HG03064 (cell line): Measurements from ENCODE around the gene TOP1.

Source experiments
- ATAC-seq: cut with Tn5 transposase; IDR thresholded peaks from one replicate; pipeline ENCODE4 v1.9.1; 2021; ENCODE audit warnings: low read depth; ENCODE audit not compliant: unreplicated experiment

The TOP1 gene

DNA sequence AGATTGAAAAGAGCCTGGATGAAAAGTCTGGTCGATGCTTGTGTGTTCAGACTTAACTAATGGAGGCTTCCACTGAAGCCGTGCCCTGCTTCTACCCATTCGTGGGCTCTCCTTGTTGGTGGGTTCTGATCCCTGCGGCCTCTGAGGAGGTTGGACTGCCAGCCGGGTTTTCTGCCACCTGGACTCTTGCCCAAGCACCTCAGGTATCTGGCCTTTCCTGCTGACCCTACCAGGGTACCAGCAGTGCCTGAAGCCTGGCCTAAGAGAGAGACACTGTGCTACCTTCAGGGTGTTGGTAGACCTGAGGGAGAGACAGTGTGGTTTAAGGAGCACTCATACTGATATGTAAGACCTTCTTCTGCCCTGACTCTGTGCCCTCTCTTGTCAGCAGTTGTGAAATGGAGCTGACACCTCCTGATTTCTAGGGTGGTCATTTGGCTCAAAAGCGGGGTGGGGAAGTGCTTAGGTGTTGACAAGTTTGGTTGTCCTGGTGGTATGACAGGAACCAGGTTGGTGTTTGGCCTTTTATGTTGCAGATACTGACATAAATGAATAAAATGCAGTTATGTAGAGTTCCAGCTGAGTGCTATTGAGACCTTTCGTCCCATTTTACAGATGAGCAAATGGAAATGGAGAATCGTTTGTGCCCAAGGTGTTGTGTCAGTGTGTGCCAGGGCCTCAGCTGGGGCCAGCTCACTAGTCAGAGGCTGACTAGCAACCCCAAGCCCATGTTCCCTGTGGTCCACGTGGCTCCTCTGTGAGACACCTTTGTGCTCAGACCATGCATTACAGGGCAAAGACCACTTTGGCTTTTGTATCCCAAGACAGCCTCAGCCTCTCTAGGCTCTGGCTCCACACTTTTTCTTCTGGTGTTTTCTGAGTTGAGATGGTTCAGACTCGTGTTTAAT lies 111.9 kb downstream of the TOP1 start:
- no peak for ATAC-seq

DNA sequence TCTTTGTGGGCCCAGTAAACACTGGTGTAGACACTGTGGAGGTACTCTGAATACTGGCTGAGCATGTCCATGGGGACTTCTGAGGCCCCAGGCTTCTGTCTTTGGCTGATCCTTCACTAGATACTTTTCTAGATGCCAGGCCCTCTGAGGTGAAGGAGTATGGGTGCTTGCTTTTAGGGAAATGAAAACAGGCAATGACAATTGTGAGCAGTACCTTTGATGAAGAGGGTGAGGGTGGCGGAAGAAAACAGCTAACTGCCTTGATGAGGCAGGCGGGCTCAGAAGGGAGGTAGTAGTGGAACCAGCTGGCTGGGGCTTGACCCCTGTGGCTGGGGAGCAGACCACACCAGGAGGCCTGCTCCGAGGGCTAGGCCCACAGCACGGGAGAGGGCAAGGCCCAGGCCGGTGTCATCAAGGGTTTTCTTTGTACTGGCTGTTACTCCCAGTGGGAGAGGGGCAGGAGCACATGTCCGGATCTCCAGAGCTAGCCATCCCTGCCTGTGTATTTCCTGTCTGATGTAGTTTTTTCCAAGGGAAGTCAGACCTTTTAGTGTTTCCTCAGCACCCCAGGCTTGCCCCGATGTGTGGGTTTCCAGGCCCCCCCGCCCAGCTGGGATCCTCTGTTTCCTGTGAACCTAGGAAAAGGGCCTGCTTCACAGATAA lies 112.7 kb downstream of the TOP1 start:
- ATAC-seq, result no peak

DNA sequence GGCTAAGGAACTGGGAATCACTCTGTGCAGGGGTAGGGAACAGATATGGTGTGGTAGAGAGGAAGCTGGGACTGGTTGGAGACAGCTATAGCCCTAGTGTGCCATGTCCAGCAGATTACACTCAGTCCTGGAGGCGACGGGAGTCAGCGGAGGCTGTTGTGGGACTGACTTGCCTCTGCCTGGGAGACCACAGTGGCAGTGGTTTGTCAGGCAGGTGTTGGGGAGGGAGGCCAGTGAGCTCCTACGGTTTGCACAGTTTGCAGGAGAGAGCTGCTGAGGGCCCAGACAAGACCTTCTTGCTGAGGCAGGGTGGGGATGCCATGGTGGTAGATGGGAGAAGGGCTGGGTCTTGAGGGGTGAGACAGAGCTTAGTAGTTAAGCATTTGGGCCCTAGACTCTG lies 113.6 kb downstream of the TOP1 start:
- ATAC-seq, result no peak

DNA sequence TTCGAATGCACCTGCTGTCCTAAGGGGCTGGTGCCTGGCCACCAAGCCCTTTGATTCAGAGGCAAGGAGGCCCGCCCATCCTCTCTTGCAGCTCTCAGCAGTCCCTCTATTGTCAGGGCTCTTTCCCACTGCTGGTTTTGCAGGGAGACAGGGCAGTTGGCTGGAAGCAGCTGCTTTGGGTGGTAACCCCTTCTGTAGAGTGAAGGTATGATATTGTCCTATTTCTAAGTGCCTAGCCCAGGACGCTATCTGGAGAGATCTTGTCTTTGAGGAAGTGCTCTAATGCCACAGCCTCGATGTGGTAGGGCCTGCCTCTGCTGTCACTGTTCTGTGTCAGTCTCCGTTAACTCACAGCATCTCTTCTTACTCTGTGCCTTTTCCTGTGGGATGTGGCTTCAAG lies 114.3 kb downstream of the TOP1 start:
- ATAC-seq, result no peak

DNA sequence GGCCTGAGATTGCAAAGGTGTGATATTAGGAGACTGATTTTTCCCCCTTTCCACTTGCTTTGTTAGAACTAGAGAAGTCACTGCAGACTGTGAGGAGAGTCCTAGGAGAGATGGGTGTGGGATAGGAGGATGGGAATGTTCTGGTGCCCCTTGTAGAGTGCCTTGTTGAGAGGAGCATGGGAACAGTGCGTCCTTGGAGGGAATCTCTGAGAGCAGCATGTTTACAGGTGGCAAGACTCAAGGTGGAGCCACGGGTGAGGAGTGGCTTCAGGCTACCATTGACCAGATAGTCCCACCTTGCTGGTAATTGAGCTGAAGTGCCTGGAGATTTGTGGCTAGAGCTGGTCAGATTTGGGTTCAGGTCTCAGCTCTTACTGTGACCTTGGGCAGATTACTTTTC lies 114.7 kb downstream of the TOP1 start:
- ATAC-seq, result no peak

DNA sequence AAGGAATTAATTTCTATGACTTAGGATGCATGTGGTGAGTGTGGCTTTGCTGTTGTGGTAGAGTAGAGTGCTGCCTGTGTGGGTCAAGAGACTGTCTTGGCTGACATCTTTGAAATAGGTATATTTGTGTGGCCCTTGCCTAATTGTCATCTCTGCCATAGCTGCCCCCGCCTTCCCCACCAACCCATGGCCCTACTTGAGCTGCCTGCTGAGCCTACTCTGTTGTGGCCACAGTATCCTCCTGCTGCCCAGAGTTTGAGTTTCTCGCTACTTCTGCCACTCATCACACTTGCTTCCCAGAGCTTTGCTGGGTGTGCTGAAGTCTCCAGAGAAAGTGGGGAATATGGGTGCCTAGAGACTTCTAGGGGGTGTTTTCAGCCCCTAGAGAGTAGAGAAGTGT lies 116.7 kb downstream of the TOP1 start:
- no peak for ATAC-seq

DNA sequence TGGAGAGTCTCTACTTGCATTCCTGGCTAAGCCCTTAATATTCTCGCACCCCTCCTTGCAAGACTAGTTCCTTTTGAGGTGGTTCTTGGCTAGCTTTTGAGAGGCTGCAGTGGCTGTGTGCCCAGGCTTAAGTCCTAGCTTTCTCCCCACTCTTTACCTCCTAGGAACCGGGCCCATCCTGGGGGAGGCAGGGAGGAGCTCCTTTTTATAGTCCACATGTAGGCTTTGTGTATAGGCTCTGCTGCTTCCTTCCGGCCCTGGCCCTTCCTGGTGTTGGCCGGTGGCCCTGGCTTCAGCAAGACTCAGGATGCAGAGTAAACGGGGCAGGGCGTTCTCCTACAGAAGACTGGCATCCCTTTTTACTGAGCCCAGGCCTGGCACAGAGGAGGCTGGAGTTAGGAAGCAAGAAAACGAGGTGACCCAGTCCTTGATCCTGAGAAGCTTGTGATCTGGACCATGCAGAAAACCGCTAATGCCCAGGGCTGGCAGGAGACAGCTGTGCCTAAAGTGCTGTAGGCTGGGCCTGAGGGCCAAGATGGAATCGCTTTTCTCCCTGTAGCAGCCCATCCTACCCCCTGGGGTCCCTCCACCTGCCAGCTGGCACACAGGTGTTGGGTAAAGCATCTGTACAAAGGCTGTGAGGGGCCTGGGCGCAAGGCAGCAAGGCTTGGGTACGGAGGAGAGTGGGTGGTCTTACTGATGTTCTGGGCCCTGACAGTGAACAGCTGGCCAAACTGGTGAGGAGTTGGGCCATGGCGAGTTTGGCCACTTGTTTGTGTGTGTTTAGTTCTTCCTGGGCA lies 117.4 kb downstream of the TOP1 start:
- ATAC-seq, result no peak

DNA sequence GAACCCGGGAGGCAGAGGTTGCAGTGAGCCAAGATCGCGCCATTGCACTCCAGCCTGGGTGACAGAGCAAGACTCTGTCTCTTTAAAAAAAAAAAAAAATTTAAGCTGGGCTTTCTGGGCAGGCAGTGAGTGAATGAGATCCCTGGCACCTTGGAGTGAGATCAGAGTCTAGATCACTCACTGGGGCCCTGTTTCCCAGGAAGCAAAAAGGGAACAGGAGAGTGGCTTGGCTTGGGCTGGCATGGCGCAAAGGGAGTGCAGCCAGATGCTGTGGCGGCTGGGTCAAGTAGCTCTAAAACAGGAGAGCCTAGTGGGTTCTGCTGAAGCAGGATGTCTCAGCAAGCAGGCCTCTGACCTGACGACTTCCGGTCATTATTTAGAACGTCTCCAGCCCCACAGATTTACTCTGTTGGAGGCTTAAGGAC lies 119.2 kb downstream of the TOP1 start:
- no peak for ATAC-seq

DNA sequence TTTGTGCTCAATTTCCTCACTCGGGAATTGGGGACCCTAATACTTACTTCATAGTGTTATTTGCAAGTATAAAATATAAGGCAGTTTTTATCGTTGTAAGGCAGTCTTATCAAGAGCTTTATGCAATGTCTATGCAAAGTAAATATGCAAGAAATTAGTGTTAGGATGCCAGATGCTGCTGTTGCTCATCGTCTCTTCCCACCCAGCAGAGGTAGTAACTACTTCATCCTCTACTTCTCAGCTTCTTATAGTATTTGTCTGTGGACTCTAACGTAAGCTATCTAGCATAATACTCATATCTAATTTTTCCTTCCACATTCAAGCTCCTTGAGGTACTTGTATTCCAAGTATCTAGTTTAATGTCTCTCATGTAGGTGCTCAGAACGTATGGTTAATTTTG lies 120.3 kb downstream of the TOP1 start:
- no peak for ATAC-seq

DNA sequence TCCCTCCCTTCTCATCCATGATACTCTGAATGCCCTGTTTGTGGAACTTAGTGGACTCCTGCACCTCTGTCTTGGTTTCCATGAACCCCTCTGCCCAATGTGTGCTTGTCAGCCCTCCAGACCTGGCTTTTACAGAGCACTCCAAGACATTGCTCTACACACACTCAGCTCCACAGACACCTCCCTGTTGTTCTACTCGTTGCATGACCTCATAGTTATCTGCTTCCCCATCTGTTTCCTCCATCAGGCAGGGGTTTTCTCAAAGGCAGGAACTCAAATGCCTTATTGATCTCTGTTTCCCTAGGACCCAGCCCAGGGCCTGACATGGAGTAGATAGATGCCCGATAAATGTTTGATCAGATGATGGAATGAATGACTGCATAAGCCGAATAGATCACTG lies 122.0 kb downstream of the TOP1 start:
- ATAC-seq, result no peak

DNA sequence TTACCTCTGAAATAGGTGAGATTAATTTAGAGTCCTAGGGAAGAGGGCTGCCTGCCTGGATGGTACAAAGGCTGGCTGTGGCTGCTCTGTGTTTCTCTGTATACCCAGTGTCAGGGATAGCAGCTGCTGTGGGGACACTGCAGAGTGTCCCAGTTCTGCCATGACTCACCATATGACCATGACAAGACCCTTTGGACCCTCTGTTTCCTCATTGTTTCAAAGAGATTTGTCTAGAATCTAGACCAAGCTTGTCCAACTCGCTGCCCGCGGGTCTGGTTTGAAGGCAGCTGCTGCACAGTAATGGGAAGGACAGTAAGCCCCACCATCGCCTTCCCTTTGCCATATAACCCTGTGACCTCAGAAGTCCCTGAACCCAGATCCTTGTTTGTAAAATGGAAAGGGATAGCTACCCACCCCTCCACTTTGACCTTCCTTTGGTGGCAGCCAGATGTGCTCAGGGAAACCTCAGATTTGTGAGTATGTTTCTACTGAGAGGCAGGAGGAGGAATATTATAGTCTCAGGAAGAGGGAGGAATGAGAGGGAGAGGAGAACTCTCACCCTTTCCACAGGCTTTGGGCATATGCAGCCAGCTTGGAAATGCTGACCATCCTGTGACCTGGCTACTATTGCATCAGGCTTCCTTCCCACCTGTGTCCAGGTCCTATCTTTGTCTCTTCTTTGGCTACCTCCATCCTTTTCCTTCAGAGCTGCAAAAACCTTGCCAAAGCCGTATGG lies 122.7 kb downstream of the TOP1 start:
- no peak for ATAC-seq

DNA sequence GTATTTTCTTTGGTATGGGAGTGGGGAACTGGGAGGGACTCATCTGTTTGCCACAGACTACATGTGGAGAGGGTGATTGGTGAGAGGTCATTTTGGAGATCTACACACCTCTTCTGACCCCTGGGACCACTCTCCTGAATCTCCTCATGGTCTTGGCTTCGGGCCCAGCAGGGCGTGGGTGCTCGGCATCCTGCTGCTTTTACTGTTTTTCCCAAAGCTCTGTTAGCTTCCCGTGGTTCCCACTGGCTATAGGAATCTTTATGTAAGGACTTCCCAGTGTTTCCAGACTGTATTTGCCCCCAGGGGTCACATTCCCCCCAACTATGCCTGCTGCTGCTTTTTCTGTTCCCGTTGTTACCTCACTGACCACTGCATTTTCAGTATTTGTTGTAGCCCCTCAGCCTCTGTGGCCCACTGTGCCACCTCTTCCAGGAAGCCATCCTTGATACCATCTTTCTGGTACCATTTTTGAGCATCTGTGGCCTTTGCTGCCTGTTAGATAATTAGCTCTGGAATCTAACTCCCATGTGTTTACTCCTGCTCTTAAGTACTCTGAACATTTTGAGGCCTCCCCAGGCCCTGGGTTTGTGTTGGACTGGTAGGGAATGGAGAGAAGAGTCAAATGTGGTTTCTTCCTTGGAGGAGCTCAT lies 123.6 kb downstream of the TOP1 start:
- ATAC-seq, result no peak

DNA sequence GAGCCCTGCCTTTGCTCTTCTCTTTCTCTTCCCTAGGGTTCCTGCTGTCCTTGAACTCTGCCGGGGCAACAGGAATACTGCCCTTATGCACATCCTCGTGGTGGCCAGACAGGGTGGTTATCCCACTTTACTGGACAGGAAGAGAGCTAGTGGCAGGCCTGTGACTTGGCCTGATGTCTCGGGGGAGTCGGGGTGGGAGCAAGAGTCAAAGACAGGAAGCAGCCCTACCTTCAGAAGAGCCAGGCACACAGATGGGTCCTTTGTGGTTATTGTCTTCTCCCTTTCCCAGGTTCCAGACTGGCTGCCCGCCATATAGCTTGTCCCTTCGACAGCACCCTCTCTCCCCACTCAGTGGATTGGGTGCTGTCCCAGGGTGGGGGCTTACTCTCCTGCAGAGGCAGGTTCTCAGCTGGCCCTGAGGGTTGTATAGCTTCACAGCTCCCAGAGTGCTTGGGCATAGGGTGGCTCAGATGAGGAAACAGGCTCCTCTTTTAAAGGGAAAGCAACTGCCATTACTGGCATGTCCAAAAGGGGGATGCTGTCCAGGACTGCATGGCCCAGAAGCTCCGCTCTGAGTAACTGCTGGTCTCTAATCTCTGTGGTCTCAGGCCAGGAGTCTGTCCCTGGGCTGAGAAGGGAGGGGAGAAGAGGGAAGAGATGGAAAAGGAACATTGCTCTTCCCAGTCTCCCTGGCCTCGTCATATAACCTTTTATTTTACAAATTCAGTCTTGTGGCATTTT lies 126.0 kb downstream of the TOP1 start:
- ATAC-seq, result no peak

DNA sequence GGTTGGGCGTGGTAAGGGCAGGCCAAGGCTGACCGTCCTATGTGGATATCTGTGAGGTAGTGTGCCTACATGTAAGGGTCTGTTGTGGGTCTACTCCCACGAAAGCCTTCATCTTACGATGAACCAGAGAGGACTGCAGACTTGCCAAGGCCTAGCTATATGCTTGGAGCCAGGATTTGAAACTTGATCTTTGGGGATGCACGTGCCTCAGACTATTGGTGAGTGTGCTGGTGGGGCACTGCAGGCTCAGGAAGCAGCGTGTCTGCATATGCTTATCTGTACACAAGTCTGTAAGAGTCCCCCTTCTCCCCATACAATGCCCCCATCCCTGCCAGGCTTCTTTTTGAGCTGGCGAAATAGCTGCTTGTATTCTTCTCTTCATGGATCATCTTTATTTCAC lies 126.6 kb downstream of the TOP1 start:
- ATAC-seq, result no peak

DNA sequence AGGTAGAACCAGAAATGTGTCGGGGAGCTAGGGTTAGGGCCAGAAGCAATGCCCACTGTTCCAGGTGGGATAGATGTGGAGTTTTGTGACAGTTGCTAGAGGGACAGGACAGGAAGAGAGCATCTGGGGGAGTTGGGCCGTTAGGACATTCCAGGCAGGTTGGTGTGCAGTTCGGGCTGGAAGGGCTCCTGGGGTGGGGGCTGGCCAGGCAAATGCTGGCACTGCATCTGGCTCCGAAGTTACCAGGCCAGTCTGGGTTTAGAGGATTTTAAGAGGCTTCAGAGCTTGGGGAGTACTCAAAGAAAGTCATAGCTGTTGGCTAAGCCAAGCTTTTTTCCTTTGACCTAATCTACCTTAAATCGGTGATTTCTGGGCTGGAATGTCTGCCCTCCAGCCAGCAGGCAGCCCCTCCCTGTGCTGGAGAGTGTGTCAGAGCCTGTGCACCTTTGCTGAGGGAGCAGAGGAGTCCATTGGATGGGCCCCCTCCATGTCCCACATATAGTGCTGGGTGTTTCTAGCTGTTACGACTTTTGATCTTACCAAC lies 129.5 kb downstream of the TOP1 start:
- no peak for ATAC-seq

DNA sequence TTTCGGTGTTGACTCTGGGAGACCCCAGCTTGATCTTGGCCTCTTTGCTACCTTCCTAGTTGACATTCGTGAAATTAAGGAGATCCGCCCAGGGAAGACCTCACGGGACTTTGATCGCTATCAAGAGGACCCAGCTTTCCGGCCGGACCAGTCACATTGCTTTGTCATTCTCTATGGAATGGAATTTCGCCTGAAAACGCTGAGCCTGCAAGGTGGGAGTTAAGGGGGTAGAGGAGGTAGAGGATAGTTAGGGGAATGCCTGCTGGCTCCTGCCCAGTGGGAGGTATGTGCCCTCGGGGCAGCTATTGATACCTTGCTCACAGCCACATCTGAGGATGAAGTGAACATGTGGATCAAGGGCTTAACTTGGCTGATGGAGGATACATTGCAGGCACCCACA lies 130.9 kb downstream of the TOP1 start:
- ATAC-seq, result no peak

DNA sequence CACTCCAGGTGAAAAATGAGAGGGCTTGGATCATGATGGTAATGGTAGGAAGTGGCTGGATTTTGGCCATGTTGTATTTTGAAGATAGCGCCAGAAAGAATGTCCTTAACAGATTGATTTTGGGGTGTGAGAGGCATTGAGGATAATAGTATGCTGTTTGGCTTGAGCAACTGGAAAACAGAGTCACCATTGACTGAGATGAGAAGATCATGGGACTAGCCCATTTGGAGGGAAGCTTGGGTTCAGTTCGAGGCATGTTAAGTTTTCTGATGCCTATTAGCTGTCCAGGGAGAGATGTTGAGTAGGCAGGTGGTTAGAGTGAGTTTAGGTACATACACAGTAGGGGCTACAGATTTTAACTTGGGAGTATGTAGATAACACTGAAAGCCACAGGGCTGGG lies 132.1 kb downstream of the TOP1 start:
- no peak for ATAC-seq

DNA sequence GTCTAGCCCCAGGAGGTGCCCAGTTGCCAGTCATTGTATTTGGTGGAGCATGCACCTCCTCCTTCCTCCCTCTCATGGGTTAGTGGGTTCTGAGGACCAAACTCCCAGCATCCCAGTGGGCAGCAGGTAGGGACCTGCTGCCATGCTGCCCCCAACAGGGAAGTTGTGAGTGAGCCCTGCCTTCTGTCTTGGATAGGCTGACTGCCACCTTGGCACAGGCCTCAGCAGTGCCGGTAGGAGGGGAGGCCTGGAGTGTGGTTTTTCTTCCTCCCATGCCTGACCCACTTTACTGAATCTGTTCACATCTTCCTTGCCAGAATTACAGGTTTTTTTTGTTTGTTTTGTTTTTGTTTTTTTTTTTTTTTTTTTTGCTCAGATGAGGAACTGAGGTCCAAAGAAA lies 133.3 kb downstream of the TOP1 start:
- no peak for ATAC-seq

DNA sequence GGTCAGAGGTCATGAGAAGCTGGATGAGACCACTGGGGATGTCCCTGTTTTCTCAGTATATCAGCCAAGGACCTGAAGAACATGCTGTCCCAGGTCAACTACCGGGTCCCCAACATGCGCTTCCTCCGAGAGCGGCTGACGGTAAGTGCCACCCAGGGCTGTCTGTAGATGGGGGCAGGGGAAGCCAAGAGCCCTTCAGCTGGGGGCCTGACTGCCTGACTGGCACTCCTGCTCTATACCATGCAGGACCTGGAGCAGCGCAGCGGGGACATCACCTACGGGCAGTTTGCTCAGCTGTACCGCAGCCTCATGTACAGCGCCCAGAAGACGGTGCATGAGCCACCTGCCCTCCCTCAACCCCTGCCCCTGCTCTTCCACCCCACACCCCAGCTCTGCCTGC lies 133.8 kb downstream of the TOP1 start:
- no peak for ATAC-seq
